Activated T-helper 1 cell treated with Interleukin-2 at 50 U/mL for 16 hours (primary cell): ENCODE measurements around the gene MAP4K3.

Source experiments
- DNase-seq: peaks from one replicate; pipeline ENCODE4 v3.0.0-alpha.2; 2020; ENCODE audit warnings: low read depth

The MAP4K3 gene

DNA sequence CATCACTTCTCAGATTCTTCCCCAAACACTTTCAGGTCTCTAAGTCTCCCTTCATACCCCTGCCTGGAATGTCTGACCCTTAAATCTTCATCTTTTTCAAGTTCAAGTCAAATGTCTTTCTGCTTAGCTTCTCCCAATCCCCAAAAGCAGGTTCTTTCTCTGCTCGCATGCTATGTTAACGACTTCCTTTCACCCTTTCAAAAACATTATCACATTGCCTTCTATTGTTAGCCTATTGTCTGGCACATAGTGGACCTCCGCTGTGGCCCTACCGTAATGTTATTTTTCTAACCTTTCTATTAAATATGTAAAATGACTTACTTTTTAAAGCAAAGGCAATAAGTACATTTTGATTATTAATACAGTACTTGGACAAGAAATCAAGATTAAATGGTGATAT, 195.5 kb downstream of the MAP4K3 start:
- no peak for DNase-seq

DNA sequence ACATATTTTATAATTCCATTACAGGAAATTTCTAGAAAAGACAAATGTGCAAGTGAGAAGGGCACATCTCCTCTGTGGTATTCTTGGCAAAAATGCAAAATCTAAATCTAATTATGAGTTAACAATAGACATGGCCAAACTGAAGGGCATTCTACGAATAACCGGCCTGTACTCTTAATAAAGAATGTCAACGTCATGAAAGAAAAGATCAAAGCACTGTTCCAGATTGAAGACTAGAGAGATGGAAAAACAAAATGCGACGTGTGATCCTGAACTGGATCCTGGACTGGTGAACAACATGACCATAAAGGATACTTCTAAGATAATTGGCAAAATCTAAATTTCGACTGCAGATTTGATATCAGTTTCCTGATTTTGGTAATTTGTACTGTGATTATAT, 196.3 kb downstream of the MAP4K3 start:
- no peak for DNase-seq

- DNase-seq, result no peak
Measured at GRCh38 chr2:39234754-39235153, 202.3 kb downstream of the MAP4K3 start.

DNA sequence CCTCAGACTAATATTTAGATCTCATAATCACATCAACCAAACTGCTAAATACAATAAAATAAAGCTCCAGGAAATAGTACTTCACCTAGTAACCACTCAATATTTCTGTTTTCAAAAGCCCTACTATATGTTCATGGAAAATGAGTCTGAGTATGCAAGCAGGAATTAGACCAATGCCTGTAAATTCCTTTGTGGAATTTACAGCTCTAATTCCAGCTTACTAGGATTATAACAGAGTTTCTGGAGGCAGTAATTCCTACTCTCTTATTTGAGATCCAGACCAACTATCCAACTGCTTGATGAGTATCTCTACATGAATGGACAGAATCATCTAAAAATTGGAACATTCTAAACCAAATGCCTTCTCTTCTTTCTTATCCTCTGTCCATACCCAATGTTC, 204.9 kb downstream of the MAP4K3 start:
- no peak for DNase-seq

DNA sequence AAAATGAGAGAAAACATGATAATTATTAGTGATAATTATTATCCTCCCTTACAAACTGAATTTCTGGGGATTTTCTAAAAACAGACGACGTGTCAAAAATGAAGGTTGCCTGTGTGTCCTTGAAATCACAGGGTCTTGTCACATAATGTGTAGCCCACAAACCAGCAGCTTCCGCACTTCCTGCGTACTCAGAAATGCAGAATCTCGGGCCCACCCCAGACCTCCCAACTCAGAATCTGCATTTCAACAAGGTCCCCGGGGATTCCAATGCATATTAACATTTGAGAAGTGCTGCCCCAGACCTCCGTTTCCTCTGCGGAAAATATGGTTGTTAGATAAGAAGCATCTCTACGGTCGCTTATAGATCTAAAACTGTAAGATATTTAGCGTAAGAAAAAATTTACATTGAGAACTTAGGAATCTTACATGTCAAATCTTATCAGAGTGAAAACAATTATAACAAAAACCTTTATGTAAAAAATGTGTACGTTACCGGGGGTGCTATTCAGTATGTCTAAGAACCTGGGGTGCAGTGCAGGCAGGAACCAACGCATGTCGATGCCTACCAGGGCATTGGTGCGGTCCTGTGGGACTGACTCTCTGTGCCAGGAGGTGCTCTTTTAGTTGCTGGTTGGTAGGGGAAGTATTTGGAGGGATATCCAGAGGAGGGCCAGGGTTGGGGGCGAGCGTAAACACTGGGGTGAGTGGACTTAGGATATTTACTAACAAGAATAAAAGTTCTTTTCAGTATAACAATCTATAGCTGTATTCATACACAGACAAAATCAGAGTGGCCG, 208.5 kb downstream of the MAP4K3 start:
- DNase-seq, result no peak

- DNase-seq, result peak; percentile 73
Measured at GRCh38 chr2:39227628-39228412, 209.3 kb downstream of the MAP4K3 start.

- no peak for DNase-seq
Measured at GRCh38 chr2:39225567-39225966, 211.5 kb downstream of the MAP4K3 start.

- no peak for DNase-seq
Measured at GRCh38 chr2:39223909-39224308, 213.2 kb downstream of the MAP4K3 start.

GRCh38 chr2:39221459-39221858, 215.6 kb downstream of the MAP4K3 start:
- DNase-seq, result no peak

DNA sequence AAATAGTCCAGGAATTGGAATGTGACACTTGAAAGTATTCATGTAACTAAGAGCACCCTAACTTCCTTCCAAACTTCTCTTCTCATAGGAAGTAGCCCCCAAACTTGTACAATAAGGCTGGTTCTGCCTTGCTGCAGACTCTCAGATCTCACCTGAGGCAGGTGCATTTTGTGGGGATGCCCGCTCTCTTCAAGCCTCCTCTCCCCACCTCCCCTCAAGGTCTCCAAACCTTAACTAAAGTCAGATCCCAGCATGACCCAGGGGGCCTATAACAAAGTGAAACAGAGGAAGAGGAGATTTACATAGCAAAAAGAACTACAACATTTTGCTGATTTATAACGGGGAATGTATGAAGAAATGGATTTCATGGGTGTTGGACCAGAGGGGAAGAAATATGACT, 216.9 kb downstream of the MAP4K3 start:
- no peak for DNase-seq

GRCh38 chr2:39218391-39218790, 218.7 kb downstream of the MAP4K3 start:
- DNase-seq, result no peak

DNA sequence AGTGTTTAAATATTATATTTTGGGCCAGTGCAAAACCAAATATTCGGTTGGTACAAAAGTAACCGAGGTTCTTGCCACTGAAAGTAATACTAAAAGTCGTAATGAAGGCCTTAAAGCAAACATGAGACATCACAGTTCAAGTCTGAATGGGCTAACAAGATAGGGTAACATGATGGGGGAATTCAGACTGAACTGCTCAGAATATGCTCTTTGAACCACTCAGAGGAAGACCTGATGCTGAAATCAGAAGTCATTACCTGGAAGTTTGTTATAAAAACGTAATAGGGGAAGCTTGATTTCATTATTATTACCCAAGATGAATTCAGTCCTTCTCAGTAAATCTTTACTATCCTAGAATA, 219.9 kb downstream of the MAP4K3 start:
- no peak for DNase-seq

- DNase-seq, result peak; percentile 65
Measured at GRCh38 chr2:39216346-39217191, 220.5 kb downstream of the MAP4K3 start.

GRCh38 chr2:39215545-39215944, 221.5 kb downstream of the MAP4K3 start:
- no peak for DNase-seq

DNA sequence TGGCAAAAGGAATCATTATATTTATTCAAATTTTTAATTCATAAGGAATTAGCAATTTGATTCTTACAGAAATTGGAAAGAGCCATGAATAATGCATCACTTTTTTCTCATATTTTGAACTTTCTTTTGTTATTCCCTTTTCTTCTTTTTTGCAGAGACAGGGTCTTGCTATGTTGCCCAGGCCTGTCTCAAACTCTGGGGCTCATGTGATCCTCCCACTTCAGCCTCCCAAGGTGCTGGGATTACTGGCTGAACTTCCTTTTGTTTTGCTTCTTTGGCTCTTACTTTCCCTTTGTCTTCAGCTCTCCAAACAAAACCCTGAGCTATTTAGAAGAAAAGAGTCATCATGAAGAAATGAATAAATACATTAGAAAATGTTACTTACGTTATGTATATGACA, 224.1 kb downstream of the MAP4K3 start:
- DNase-seq, result no peak

GRCh38 chr2:39210846-39211245, 226.2 kb downstream of the MAP4K3 start:
- no peak for DNase-seq

DNA sequence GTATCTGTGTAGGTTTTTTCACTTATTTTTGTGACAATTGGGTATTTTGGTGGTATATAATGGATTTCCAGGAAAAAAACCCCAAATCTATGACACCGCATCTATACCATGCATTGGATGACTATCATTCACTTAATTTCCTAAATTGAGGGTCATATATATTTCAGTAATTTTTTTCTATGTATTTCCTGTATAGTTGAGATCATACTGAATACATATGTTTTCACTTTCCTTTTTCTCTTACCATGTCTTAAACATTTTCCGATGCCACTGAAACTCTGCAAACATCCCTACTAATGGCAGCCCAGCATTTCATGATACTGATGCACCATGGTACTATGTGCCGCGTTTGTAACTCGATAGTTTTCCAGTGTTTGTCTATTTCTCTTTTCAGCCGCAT, 233.7 kb downstream of the MAP4K3 start:
- no peak for DNase-seq

DNA sequence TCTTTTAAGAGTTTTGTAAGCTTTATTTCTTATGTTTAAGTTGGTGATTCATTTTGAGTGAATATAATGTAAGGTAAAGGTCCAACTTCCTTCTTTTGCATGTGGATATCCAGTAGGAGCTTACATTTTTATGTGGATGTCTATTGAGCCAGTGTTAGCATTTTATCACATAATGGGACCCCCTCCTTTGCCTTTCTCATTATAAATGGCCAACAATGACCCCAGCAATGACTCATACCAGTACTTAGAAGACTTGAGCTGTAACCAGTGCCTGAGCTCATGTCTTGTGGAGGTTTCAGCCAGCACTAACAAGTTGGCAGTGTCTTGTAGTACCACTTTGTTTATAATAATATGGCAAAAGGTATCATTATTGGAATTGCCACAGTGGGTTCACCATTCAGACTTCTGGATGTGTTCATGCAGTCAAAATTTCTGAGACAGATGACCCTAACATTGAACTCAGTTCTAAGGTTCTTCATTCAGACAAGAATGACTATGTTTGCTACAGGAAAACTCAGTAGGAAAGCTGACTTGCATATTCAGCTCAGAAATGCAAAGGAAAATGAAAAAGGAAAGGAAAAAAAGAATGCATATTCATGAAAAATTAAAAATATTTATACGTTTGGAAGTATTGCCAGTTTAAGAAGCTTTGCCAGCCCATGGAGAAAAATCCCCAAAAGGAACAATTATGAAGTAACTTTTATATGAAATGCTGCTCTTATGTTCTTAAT, 234.3 kb downstream of the MAP4K3 start:
- DNase-seq, result no peak
